Middle frontal gyrus (tissue), 1 donor: ENCODE results near the gene ASPSCR1.
A peak's percentile ranks its signal among the peaks of the same experiment; 100 is the strongest.

ENCODE experiments used
- DNase-seq: peaks from one replicate; pipeline ENCODE4 v3.0.0-alpha.2; 2015; ENCODE audit warnings: low spot score; ENCODE audit errors: extremely low spot score

The ASPSCR1 gene

GRCh38 chr17:82065638-82066303 lies 88.3 kb downstream of the ASPSCR1 start, which contains the start of gene DUS1L:
DUS1L (minus strand) TSS chr17:82065804; CDS start chr17:82065059, 745 bp downstream.
- DNase-seq = peak; percentile 27
